ENCODE data around the gene UBE2E2. TPM values are rescaled to one million over a fixed set of nuclear protein-coding genes. Genes with fewer than 3 reads are reported as not detected.

The UBE2E2 gene
- total RNA-seq, 1 donor: 41.5 TPM

- no peak for DNase-seq (ENCODE audit: low read depth)
- no peak overlapping the region for H3K4me3 ChIP-seq (ENCODE audit: low read depth, low read length)
- no peak for TF ChIP-seq CTCF (IDR thresholded peaks at IDR 0.05; ENCODE audit: insufficient read depth, low read depth, low read length)
Observed at GRCh38 chr3:23396746-23397145, 193.6 kb downstream of the UBE2E2 start.

- TF ChIP-seq CTCF (IDR thresholded peaks at IDR 0.05; ENCODE audit: insufficient read depth, low read depth, low read length): no peak
- no peak overlapping the region for H3K4me3 ChIP-seq (ENCODE audit: low read depth, low read length)
- no peak for DNase-seq (ENCODE audit: low read depth)
Observed at GRCh38 chr3:23399221-23399620, 196.1 kb downstream of the UBE2E2 start.

- no peak overlapping the region for H3K4me3 ChIP-seq (ENCODE audit: low read depth, low read length)
- no peak for TF ChIP-seq CTCF (IDR thresholded peaks at IDR 0.05; ENCODE audit: insufficient read depth, low read depth, low read length)
- DNase-seq (ENCODE audit: low read depth): no peak
Observed at GRCh38 chr3:23402728-23403492, 199.8 kb downstream of the UBE2E2 start.

- TF ChIP-seq CTCF (IDR thresholded peaks at IDR 0.05; ENCODE audit: insufficient read depth, low read depth, low read length): no peak
- no peak for DNase-seq (ENCODE audit: low read depth)
- H3K4me3 ChIP-seq (ENCODE audit: low read depth, low read length): no peak overlapping the region
Observed at GRCh38 chr3:23404246-23404645, 201.1 kb downstream of the UBE2E2 start.

GRCh38 chr3:23405081-23405480 is 202.0 kb downstream of the UBE2E2 start:
- TF ChIP-seq CTCF (IDR thresholded peaks at IDR 0.05; ENCODE audit: insufficient read depth, low read depth, low read length): no peak
- no peak overlapping the region for H3K4me3 ChIP-seq (ENCODE audit: low read depth, low read length)
- no peak for DNase-seq (ENCODE audit: low read depth)

- no peak overlapping the region for H3K4me3 ChIP-seq (ENCODE audit: low read depth, low read length)
- DNase-seq (ENCODE audit: low read depth): no peak
- TF ChIP-seq CTCF (IDR thresholded peaks at IDR 0.05; ENCODE audit: insufficient read depth, low read depth, low read length): no peak
Observed at GRCh38 chr3:23406601-23407000, 203.5 kb downstream of the UBE2E2 start.

GRCh38 chr3:23418026-23418425 is 214.9 kb downstream of the UBE2E2 start:
- DNase-seq (ENCODE audit: low read depth): no peak
- TF ChIP-seq CTCF (IDR thresholded peaks at IDR 0.05; ENCODE audit: insufficient read depth, low read depth, low read length): no peak

More at GRCh38 chr3:23418026-23418425, 214.9 kb downstream of the UBE2E2 start:
- H3K4me3 ChIP-seq (ENCODE audit: low read depth, low read length): no peak overlapping the region

All from fibroblast of villous mesenchyme (primary cell).